HG03108 (cell line): ENCODE data around the gene C14orf180.

Source experiments
- ATAC-seq: cut with Tn5 transposase; IDR thresholded peaks from one replicate; pipeline ENCODE4 v1.9.1; 2021; ENCODE audit warnings: moderate library complexity; ENCODE audit not compliant: unreplicated experiment

Gene C14orf180

DNA sequence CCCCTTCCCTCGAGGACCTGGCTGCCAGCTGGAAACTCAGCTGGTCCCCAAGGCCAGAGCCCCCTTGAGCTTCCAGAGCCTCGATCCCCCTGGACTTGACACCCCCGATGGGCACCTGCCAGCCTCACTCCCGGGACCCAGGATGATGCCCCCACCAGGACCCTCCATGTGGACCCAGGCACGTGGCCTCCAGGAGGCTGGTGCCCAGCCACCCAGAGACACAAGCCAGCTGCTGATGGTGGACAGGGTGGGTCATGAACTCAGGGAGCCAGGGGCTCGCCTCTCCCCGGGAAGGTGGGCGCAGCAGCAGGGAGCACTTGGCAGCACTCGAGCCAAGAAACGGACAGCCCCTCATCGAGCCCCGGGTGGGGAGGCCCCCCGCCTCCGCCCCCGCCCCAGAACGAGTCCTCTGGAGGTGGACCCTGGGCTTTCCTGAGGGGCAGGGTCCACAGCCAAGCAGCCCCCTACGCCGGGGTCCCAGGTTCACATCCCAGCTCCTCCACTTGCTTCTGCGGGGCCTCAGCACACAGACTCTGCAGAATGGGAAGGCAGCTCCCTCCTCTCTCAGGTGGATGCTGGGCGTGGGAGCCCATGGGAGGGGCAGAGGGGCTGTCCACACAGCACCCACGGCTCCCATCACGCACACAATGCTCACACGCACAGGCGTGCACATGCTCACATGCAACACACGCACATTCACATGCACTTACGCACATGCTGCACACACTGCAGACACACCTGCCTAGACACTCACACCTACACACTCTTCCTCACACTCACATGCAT is 12.1 kb downstream of the C14orf180 start:
- no peak for ATAC-seq

DNA sequence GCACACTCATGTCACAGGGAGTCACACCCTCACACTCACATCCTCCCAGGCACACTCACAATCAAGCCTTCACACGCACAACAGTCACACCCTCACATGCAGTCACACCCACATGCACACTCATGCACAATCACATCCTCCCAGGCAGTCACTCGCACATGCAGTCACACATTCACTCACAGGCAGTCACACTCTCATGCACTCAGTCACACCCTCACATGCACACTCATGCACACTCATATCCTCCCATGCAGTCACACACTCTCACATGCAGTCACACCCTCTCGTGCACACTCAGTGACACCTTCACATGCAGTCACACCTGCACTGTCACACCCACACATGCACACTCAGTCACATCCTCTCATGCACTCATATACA is 12.7 kb downstream of the C14orf180 start:
- ATAC-seq: no peak

DNA sequence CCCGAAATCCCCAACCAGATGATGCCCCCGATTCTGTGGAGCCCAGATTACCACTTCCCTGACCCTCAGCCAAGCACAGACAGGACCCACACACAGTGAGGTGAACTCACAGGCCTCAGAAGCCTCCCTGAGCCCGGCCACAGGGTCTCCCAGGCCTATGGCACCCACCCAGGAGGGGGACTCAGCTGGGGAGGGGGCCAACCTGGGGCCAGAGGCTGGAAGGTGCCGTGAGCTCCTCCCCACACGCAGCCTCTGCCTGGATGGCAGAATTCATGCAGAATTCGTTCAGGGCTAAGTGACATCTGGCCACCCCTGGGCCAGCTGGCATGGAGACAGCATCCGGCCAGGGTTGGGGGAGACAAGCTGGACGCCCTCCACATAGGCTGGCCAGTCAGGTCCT is 13.2 kb downstream of the C14orf180 start:
- no peak for ATAC-seq

DNA sequence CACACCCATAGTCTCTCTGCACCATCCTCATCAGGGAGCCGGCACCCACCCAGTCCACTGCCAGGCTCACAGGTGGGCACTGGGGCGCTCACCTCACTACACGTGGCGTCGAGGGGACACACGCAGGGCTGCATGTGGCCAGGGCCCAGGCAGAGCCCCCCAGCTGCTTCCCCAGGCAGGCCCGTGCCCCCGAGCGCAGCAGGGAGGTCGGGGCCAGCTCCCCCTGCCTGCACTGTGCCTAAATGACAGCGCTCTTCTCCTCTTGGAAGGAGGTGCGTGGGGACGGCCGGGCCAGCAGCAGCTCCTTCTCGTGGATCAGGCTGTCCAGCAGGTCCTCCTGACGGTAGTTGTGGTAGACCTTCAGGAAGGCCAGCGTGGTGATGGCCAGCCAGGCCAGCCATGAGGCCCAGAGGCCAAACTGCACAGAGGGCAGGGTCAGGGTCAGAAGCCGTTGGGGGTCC is 13.7 kb downstream of the C14orf180 start:
- ATAC-seq: no peak

DNA sequence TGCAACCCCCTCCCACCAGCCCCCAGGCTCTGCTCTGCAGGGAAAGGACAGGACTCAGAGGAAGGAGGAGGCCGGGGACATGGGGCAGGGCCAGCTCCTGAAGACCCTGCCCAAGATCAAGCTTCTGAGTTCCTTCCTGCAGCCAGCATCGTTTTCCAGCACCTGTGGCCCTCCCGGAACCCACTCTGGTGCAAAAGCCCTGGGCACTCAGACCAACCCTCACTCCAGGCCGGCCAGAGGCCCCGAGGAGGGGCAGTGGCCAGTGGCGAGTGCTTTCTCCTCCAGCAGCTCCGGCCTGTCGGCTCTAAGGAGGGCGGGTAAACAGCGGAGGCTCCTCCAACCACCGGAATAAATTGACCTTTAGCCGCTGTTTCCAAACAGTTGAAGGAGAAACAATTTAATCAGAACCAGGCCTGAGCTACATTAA is 14.2 kb downstream of the C14orf180 start:
- no peak for ATAC-seq

DNA sequence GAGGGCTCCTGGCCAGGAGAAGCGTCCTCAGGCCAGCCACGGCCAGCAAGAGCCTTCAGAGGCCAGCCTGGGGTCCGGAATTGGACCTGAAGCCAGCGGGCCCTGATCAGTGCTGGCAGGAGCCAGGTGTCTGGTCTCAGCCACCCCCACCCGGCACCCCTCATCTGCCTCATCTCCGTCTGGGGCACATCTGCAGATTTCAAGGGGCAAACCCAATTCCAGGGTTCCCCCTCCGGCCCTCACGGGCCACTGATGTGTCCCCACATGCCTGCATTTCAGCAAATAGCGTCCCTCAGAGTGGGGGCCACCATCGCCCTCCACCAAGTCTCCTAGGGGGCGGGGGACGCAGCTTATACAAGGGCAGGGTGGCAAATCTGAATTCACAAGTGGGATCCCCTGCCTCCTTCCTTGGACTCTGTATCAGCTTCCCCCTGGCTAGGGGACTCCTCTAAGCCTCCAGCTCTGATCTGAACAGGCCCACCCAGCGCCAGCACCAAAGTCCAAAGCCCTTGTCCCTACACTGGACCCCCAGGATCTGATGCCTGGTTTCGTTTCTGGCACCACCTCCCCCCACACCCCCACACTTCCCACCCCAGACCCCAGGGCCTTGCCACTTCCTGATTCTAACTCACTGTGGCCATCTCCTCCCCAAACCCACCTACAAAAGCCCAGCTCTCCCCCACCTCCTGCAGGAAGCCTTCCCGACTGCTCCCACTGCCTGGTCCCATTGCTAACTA is 14.9 kb downstream of the C14orf180 start:
- ATAC-seq: no peak

DNA sequence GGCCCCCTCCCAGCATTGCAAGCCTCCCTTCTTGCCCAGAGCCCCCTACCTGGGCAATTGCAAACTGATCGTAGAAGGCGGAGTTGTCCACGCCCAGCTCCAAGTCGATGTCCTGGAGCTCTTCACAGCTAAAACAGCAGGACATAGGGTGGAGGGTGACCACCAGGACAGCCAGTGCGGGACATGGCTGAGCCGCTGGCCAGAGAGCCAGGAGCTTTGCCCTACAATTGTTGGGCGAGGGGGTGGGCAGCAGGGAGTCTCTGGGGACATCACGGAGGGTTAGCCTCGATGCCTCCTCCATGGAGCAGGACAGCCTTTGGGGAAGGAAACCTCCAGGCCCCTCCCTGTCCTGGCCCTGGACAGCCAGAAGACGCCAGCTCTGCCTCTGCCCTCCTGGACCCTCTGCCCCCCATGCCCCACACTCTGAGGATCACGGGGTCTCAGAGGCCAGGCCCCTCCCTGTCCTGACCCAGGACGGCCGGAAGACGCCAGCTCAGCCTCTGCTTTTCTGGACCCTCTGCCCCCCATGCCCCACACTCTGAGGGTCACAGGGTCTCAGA is 15.6 kb downstream of the C14orf180 start:
- no peak for ATAC-seq

DNA sequence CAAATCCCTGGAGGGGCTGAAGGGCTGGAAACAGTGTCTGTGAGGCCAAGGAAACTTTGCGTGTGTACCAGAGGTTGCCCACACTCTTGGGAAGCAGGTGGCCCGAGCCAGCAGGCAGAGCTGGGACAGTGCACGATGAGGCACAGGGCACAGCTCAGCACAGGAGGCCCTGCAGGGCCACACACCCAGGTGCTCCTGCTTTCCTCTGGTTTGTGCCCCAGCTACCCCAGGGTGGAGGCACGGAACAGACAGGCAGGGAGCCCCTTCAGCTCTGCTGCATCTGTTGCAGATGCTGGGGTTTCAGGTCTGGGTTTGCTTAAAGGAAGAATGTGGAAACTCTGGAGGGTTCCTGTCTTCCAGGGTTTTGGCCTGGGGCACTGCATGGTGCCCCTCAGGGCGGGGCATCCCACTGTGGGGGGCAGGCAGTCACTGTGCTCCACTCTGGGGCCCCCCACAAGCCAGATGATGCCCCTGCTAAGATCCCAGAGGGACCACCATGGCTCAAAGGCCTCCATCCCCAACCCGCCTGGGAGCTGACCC is 16.4 kb downstream of the C14orf180 start:
- ATAC-seq: no peak

DNA sequence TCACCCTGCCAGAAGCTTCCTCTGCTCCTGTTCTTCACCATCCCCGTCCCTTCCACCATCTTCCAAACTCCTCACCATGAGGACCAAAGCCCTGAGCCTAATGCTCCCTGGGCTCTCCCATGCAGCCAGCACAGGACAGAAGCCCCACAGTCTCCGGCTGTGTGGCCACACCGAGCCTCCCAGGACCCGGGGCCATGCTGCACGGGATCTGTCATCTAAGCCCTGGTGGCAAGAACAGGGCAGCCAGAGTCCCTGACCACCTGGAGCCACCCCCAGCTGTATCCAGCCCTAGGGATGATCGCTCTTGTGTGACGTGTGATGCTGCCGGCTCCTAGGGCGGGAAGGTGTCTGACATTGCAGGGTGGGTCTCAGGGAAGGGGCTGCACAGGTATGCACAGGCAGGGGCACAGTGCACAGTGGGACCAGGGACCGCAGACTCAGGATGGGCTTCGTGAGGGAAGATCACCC is 16.9 kb downstream of the C14orf180 start:
- ATAC-seq: no peak

DNA sequence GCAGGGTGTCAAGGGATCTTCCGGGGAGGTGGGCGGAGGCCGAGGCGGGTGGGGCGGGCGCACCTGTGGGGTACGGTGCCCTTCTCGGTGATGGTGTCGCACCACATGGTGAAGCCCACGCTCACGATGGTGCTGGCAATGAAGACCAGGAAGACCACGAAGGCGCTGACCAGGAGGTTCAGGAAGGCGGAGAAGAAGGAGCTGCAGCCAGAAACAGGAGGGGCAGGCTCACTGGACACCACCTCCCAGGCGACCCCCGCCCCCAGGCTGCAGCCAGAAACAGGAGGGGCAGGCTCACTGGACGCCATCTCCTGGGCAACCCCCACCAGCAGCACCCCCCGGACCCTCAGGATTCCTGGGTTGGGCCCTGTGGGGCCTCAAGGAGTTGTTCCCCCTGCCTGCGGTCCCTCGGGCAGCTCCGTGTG is 17.4 kb downstream of the C14orf180 start:
- ATAC-seq: no peak

DNA sequence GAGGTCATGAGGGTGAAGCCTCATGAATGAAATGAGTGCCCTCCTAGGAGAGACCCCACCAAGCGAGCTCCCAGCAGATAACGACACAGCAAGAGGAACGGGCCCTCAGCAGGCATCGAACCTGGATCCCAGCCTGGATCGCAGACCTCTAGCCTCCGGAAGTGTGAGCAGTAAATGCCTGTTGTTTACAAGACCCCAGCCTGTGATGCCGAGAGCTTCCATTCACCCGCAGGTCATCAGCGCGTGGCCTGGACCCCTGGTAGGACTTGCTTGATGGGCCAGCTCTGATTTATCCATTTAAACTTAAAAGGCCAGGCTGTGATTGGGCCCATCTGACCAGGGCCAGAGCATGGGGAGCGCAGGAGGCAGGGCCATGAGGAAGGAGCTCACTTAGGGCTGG is 18.0 kb downstream of the C14orf180 start:
- ATAC-seq: no peak

DNA sequence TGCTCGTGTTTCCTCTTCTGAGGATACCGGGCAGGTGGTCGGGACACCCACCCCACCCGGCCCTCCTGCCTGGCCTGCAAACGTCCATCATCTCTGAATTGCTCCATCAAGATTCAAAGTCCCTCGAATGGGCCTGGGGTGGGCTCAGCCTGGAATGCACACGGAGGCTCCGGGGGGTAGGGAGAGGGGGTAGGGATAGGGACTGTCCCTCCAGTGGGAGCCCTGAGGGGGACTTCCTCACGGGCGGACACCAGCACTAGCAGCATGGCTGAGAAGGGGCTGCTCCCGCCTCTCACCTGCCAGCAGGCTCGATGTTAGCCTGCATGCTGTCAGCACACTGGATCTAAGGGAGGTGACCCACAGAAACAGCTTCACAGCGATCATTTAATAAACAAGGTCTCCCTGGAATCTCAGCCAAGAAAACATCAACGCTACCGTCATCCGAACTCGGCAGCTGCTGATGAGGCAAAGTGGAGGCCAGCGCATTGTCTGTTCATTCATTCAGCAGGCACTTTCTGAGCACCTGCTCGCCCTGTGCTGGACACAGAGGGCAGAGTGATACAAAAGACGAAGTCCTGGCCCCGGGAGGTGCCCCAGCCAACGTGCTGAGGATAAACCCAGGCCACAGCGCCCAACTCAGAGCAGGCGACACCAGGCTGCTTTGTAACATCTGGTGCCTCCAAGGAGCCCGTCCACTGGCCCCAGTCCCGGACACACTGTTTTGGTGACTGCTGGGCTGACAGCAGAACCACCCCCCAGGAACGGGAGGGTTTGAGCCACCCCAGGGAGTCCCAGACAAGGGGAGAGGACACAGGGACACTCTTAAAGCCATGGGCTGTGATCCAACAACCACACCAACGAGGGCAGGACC is 18.7 kb downstream of the C14orf180 start:
- no peak for ATAC-seq

DNA sequence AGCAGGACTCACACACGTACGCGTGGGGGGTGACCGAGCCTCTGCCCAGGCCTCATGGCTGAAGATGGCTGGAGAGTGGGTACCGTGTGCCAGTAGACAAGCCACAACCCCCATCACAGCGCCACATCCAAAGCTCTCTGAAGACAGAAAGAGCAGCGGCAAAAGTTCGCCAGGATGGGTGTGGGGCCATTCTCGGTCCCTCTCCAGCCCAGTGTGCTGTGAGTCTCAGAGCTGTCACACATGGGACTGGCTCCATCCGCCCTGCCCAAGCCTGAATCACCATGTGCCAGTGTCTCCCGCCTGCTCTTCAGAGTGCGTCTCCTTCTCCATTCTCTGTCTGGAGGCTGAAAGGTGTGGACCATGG is 19.3 kb downstream of the C14orf180 start:
- no peak for ATAC-seq

DNA sequence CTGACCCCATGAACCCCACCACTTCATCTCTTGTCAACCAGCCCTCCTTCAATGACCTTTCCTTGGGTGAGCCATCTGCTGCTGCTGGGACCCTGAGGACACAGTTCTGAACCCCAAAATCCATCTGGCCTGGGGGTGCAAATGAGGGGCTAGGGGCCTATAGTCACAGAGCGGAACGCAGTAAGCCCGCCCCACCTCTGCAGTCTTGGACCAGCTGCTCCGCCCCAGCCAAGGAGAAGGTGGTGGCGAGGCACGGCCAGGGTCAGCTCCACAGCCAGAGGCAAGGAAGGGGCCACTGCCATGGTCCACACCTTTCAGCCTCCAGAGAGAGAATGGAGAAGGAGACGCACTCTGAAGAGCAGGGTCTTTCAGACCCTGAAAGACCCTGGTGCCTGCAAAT is 19.9 kb downstream of the C14orf180 start:
- no peak for ATAC-seq

DNA sequence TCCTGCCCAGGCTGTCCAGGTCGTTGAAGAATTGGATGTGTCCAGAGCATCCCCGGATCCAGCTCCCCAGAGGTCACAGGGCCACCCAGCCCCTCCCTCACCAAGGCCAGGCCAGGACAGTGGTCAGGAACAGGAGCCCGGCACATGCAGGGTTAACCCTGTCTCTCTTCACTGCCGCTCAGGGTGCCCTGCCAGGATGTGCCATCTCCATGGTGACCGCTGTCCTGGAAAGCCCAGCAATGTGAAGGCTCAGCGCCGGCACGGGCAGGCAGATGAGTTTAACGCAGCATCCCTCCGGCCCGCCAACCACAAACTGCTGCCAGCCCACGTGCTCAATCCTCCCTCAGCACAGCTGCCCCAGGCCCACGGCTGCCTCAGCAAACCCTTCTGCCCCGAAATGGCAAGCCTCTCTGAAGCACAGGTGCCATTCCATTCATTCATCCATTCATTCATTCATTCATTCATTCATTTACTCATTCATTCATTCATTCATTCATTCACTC is 20.6 kb downstream of the C14orf180 start:
- ATAC-seq: no peak

DNA sequence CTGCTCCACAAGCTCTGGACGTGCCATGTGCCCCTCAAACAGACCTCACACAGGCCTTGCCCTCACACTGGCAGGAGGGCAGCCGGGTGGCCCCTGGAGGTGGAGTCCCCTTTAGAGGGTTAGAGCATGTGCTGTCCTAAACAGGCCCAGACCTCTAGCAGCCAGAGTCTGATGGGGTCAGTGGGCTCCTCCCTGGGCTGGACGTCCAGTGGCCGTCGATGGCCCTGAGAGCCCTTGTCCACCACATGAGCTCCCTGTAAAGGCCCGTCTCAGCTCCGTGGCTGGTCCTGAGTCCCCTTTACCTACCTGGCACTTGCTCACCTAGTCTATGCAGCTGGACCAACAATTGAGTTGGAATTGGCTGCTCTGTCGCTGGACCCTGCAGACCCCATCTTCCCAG is 21.2 kb downstream of the C14orf180 start:
- ATAC-seq: no peak

DNA sequence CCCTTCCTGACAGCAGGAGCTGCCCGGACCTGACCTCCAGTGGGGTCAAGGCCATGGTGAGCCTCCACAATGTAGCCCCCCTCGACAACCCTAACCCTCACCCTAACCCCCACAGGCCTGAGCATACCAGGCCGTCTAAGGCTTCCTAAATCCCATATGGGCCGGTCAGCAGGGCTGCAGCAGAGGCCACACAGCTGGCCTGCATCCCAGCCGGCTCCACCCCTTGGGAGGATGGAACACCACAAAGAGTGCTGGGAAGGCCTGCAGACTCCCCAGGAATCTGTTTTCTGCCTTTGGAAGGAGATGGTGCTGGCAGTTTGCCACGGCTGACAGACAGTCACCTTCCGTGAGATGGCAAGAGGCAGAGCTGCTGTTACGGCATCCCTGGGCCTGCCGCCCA is 22.2 kb downstream of the C14orf180 start:
- no peak for ATAC-seq

DNA sequence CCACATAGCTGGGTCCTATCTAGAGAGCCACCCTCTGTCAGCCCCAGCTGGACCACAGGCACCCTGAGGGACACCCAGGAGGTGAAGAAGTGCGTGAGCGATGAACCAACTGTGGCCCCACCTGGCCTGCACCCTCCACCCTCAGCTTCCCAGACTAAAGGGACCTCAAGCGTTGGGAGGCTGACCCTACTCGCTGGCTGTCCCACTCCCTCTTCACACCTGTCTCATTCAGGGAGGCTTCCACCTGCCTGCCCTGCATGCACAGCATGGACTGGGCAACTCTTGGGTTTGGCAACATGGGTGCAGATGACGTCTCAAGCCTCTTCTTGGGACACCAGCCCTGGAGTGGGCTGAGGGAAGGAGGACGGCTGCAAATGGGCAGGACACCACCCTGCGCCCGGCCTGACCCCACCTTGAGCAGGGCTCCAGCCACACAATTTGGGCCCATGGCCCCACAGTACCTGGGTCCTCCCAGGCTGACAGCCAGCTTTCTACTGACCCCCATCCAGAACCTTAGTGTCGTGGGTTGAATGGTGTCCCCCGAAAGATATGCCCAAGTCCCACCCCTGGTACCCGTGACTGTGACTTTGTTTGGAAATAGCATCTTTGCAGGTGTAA is 22.9 kb downstream of the C14orf180 start:
- ATAC-seq: no peak

DNA sequence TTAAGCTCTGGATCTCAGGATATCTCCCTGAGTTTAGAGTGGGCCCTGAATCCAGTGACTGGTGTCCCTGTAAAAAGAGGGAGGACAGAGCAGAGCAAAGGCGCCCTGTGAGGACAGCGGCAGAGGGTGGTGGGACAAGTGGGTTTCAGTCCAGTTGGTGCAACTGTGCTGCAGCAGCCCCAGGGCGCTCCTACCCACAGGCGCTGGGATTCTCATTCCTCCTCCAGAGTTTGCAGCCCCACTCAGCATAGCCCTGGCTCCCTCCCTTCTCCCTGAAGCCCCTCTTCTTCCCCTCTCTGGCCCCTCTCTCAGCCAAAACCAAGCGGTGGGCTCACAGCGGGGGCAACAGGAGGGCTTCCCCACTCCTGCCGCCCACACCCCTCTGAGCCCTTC is 23.4 kb downstream of the C14orf180 start:
- no peak for ATAC-seq
